Right atrium auricular region (tissue), 2 donors: ENCODE data around the gene CDK6. TPM values are rescaled to one million over a fixed set of nuclear protein-coding genes. Genes with fewer than 3 reads are reported as not detected.

Source experiments
- DNase-seq: peaks from one replicate; pipeline ENCODE4 v3.0.0-alpha.2; 2019; ENCODE audit warnings: low spot score
- H3K27ac ChIP-seq, 2 donors: fragments of 200-600 bp; sonication (generic); 1 replicate in 1 of 2; 2 replicates in 1 of 2; pipeline ENCODE4 v1.5.1; 2016 to 2019
- H3K27me3 ChIP-seq, 2 donors: fragments of 200-600 bp; sonication (generic); one replicate each; pipeline versions ENCODE4 v1.5.1 to v1.6.0; 2017 to 2019
- H3K36me3 ChIP-seq: fragments of 200-600 bp; sonication (generic); one replicate; pipeline ENCODE4 v1.5.1; 2016
- H3K4me1 ChIP-seq, 2 donors: fragments of 200-600 bp; sonication (generic); one replicate each; pipeline versions ENCODE4 v1.5.1 to v1.6.0; 2017 to 2019
- H3K4me3 ChIP-seq, 2 donors: fragments of 200-600 bp; sonication (generic); 1 replicate in 1 of 2; 2 replicates in 1 of 2; pipeline ENCODE4 v1.5.1; 2017 to 2019; ENCODE audit warnings: mild to moderate bottlenecking in 1 of 2, moderate library complexity in 1 of 2
- H3K9me3 ChIP-seq, 2 donors: fragments of 200-600 bp; sonication (generic); one replicate each; pipeline ENCODE4 v1.5.1; 2019
- CTCF ChIP-seq, 2 donors: fragments of 200-600 bp; sonication (generic); IDR thresholded peaks; one replicate each; pipeline ENCODE4 v1.5.1; 2019; ENCODE audit warnings: antibody characterized with exemption in 2 of 2
- total RNA-seq, 2 donors: library from RNA; depleted of rRNA; stranded (reverse); fragments of >200 nt; gene quantifications; one replicate each; pipeline ENCODE4 v1.1.0, GENCODE V29; 2016

The CDK6 gene
- total RNA-seq, 2 donors from 2014 or later, result 10.6 to 12.4 TPM

- Histone ChIP-seq H3K4me3 (no peak overlapping the region), H3K27ac (peak overlapping the region in 1 of 2 donors; percentile 36), H3K9me3 (no peaks in the 10 kb centered on the region), H3K4me1 (no peaks in the 10 kb centered on the region), H3K36me3 (no peaks in the 10 kb centered on the region), H3K27me3 (no peaks in the 10 kb centered on the region)
- no peak for DNase-seq
- TF ChIP-seq CTCF (IDR thresholded peaks at IDR 0.05), result no peak
These were observed 233.9 kb downstream of the CDK6 start for GRCh38 chr7:92602352-92603088.

GRCh38 chr7:92598310-92598981 lies 237.9 kb downstream of the CDK6 start:
- Histone ChIP-seq H3K36me3 (no peaks in the 10 kb centered on the region), H3K4me3 (no peak overlapping the region), H3K27ac (no peak overlapping the region), H3K9me3 (no peaks in the 10 kb centered on the region), H3K27me3 (no peaks in the 10 kb centered on the region), H3K4me1 (no peaks in the 10 kb centered on the region)
- DNase-seq, result no peak
- no peak for TF ChIP-seq CTCF (IDR thresholded peaks at IDR 0.05)

GRCh38 chr7:92595281-92595680 lies 241.1 kb downstream of the CDK6 start:
- Histone ChIP-seq H3K27me3 (no peaks in the 10 kb centered on the region), H3K27ac (no peak overlapping the region), H3K4me1 (peaks cover 0 to 6% of the 10 kb centered on the region in 2 donors), H3K9me3 (no peaks in the 10 kb centered on the region), H3K4me3 (no peak overlapping the region), H3K36me3 (no peaks in the 10 kb centered on the region)
- no peak for TF ChIP-seq CTCF (IDR thresholded peaks at IDR 0.05)
- no peak for DNase-seq

GRCh38 chr7:92594746-92595145 lies 241.6 kb downstream of the CDK6 start:
- Histone ChIP-seq H3K4me3 (no peak overlapping the region), H3K36me3 (no peaks in the 10 kb centered on the region), H3K9me3 (no peaks in the 10 kb centered on the region), H3K4me1 (peaks cover 0 to 6% of the 10 kb centered on the region in 2 donors), H3K27me3 (no peaks in the 10 kb centered on the region), H3K27ac (no peak overlapping the region)
- no peak for DNase-seq
- TF ChIP-seq CTCF (IDR thresholded peaks at IDR 0.05), result no peak

- no peaks in the 10 kb centered on the region for H3K36me3 ChIP-seq
- no peak for DNase-seq
- H3K9me3 ChIP-seq, result no peaks in the 10 kb centered on the region
- peak overlapping the region; percentile 68 to 78 for H3K4me3 ChIP-seq
- H3K27me3 ChIP-seq, result no peaks in the 10 kb centered on the region
- peaks cover 0 to 40% of the 10 kb centered on the region in 2 donors for H3K4me1 ChIP-seq
- no peak for TF ChIP-seq CTCF (IDR thresholded peaks at IDR 0.05)
- H3K27ac ChIP-seq, result peak overlapping the region; percentile 91 to 93
These were observed 245.6 kb downstream of the CDK6 start for GRCh38 chr7:92590711-92591310.
